Transverse colon (tissue), 4 donors: ENCODE results near the gene SFRP2. TPM values are rescaled to one million over a fixed set of nuclear protein-coding genes. Genes with fewer than 3 reads are reported as not detected.
A peak's percentile ranks its signal among the peaks of the same experiment; 100 is the strongest.

Source experiments
- DNase-seq: peaks from one replicate; pipeline ENCODE4 v3.0.0-alpha.2; 2019
- H3K27ac ChIP-seq, 4 donors: fragments of 200-600 bp; sonication (generic); 2 replicates each; pipeline ENCODE4 v1.5.1; 2016 to 2018; ENCODE audit warnings: inconsistent platforms in 4 of 4
- H3K27me3 ChIP-seq: fragments of 200-600 bp; sonication (generic); 2 replicates; pipeline ENCODE4 v1.5.1; 2017; ENCODE audit warnings: inconsistent platforms
- H3K36me3 ChIP-seq, 4 donors: fragments of 200-600 bp; sonication (generic); 2 replicates each; pipeline ENCODE4 v1.5.1; 2017 to 2019; ENCODE audit warnings: inconsistent platforms in 4 of 4
- H3K4me1 ChIP-seq, 4 donors: fragments of 200-600 bp; sonication (generic); 2 replicates each; pipeline ENCODE4 v1.5.1; 2017 to 2020; ENCODE audit warnings: inconsistent platforms in 4 of 4
- H3K4me3 ChIP-seq, 4 donors: fragments of 200-600 bp; sonication (generic); 1 replicate in 1 of 4; 2 replicates in 3 of 4; pipeline versions ENCODE4 v1.5.1 to v1.6.1; 2017 to 2019; ENCODE audit warnings: inconsistent platforms in 4 of 4
- H3K9me3 ChIP-seq, 2 donors: fragments of 200-600 bp; sonication (generic); 2 replicates each; pipeline ENCODE4 v1.5.1; 2017 to 2019; ENCODE audit warnings: inconsistent platforms in 2 of 2
- CTCF ChIP-seq, 5 experiments: fragments of 200-600 bp in 3 of 5; fragments of 450-650 bp in 2 of 5; sonication (generic) in 3 of 5; IDR thresholded peaks; 1 replicate in 2 of 5; 2 replicates in 3 of 5; pipeline ENCODE4 v1.5.1; 2016 to 2017; ENCODE audit warnings: antibody characterized with exemption in 5 of 5, inconsistent platforms in 3 of 5, mild to moderate bottlenecking in 2 of 5, moderate library complexity in 1 of 5
- EP300 ChIP-seq: sonication (generic); formaldehyde crosslinking; IDR thresholded peaks from one replicate; pipeline ENCODE4 v1.6.1; 2017; ENCODE audit warnings: antibody characterized with exemption, low read depth
- POLR2A ChIP-seq: fragments of 450-650 bp; IDR thresholded peaks from one replicate; pipeline ENCODE4 v1.6.1; 2016; ENCODE audit warnings: antibody characterized with exemption, mild to moderate bottlenecking, moderate library complexity
- POLR2AphosphoS5 ChIP-seq, 3 donors: sonication (generic); formaldehyde crosslinking; IDR thresholded peaks; one replicate each; pipeline ENCODE4 v1.6.1; 2016; ENCODE audit warnings: antibody characterized with exemption in 3 of 3
- WGBS, 2 donors: methylation state at CpG; one replicate each; pipeline ENCODE4 v1.1.5; 2018; ENCODE audit warnings: low coverage in 1 of 2; 5-methylcytosine and 5-hydroxymethylcytosine counted together
- in situ Hi-C, 4 donors: fragments of 200-750 bp; cut with MboI; loops; one replicate each; pipeline versions ENCODE4 v1.15.0 to v1.15.1; 2017; ENCODE audit warnings: low sequenced_read_pairs in 3 of 4, low pct_ligation_motif_present in 1 of 4, low pct_unique_long_range_greater_than_20kb in 1 of 4
- intact Hi-C: fragments of 100-400 bp; cut with DNase I; formaldehyde crosslinking; loops from one replicate; pipeline ENCODE4 v1.15.1; 2023; ENCODE audit warnings: low total_unique reads
- total RNA-seq, 4 donors: library from RNA; depleted of rRNA; stranded (reverse); fragments of >200 nt; gene quantifications; one replicate each; pipeline ENCODE4 v1.1.0, GENCODE V29; 2016

The SFRP2 gene
- total RNA-seq, 4 donors from 2014 or later: 6.4 to 61.7 (median 15.6) TPM

GRCh38 chr4:153798420-153798819 is 9.5 kb upstream of the SFRP2 start:
- in situ Hi-C loops (loop anchor here in 2 of 4 donors (25.0 kb wide), 2 partner anchors 514 to 714 kb away; no protein-coding TSS in a partner anchor), intact Hi-C loops (no loop called here)
- WGBS, 2 donors: 57 to 61% methylated on average over 3 of the region's 3 CpGs

GRCh38 chr4:153794006-153794405 is 5.1 kb upstream of the SFRP2 start:
- in situ Hi-C loops (loop anchor here in 2 of 4 donors (25.0 kb wide), 2 partner anchors 518 to 718 kb away; no protein-coding TSS in a partner anchor), intact Hi-C loops (no loop called here)
- H3K27me3 ChIP-seq: peaks cover 68% of the 10 kb centered on the region
- DNase-seq: no peak
- no peak for TF ChIP-seq POLR2AphosphoS5 (IDR thresholded peaks at IDR 0.05)
- no peak for TF ChIP-seq EP300
- no peak for TF ChIP-seq CTCF (IDR thresholded peaks at IDR 0.05)
- TF ChIP-seq POLR2A: no peak
- H3K9me3 ChIP-seq: no peaks in the 10 kb centered on the region
- peaks cover 1 to 41% (median 28%) of the 10 kb centered on the region in 4 donors for H3K4me1 ChIP-seq
- H3K4me3 ChIP-seq: no peak overlapping the region
- no peak overlapping the region for H3K27ac ChIP-seq
- H3K36me3 ChIP-seq: no peaks in the 10 kb centered on the region
- WGBS, 2 donors: 29 to 45% methylated on average over 3 to 5 of the region's 5 CpGs

More at GRCh38 chr4:153798420-153798819, 9.5 kb upstream of the SFRP2 start:
- Histone ChIP-seq H3K36me3 (no peaks in the 10 kb centered on the region), H3K4me1 (peaks cover 0 to 9% (median 1%) of the 10 kb centered on the region in 4 donors), H3K27me3 (peaks cover 30% of the 10 kb centered on the region), H3K4me3 (no peak overlapping the region), H3K27ac (no peak overlapping the region), H3K9me3 (no peaks in the 10 kb centered on the region)
- TF ChIP-seq POLR2A (no peak), POLR2AphosphoS5 (IDR thresholded peaks at IDR 0.05) (no peak), CTCF (IDR thresholded peaks at IDR 0.05) (no peak), EP300 (no peak)
- no peak for DNase-seq

DNA sequence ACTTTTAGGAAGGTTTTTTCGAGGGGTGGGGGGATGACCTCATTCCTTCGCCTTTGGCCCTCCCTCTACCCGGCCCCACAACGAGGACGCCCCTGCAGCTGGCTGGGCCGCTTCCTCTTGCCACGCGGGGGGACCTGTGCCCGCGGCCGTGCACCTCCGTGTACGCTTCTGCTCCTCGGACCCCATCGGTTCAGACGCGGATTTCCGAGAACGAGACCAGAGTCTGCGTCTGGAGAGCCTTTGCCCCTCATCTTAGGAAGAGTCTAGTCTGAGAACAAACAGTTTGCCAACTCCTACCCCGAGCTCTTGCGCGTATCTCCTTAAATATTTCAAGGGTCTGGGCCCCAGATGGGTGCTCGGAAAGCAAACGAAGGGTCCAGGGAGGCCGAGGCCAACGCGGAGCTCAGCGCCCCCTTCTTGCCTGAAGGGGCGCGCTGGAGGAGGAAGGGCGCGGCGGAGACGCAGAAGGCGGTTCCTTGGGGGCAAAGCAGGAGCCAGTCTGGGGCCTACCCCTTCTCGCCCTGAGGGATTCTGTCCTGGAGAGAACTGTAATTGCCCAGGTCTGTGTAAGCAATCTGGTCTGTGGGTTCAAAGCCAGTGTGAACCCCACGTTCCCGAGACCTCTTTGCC is 3.9 kb upstream of the SFRP2 start:
- Histone ChIP-seq H3K36me3 (no peaks in the 10 kb centered on the region), H3K9me3 (no peaks in the 10 kb centered on the region), H3K4me3 (peak overlapping the region in 2 of 4 donors; percentile 13 to 33), H3K4me1 (peaks cover 9 to 50% (median 33%) of the 10 kb centered on the region in 4 donors), H3K27ac (no peak overlapping the region), H3K27me3 (peaks cover 81% of the 10 kb centered on the region)
- TF ChIP-seq EP300 (no peak), CTCF (IDR thresholded peaks at IDR 0.05) (no peak), POLR2A (no peak)
- no peak for DNase-seq
- WGBS, 2 donors: 16 to 52% methylated on average over 7 to 39 of the region's 39 CpGs
- intact Hi-C loops (no loop called here), in situ Hi-C loops (loop anchor here in 2 of 4 donors (25.0 kb wide), 2 partner anchors 520 to 720 kb away; no protein-coding TSS in a partner anchor)

DNA sequence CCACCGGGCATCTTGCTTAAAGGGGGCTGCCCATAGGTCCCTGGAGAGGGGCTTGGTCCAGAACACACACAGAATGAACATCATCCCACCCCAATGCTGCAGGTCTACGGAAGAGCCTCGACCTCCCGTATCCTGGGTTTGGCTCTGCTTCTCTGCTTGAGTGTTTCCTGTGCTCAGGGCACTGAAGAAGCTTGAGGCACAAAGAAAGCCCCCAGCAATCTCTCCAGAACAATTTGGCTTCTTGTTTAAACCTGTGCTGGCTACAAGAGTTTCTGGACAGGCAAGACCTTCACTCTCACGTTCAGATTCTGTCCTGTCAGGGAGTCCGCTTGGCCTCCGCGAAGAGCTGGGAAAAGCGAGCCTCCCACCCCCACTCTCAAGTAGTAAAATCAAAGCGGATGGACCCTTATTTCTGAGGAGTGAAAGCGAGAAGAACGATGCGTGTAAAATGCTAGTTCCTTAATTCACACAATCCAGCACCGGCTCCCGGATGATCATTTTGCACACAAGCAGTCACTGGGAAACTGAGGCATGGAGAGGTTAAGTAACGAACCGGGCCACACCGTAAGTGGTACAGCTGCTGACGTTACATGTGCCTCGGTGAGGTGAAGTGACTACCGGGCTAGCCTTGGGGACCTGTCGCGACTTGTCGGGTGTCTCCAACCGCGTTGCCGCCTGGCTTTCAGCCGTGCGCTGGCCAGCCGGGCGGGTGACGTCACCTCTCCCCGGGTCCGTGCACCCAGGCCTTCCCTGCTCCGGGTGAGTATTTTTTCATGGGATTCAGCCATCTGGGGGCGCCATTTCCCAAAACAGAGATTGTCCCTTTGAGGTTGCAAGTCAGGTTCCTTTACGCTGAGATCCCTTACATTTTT is 3.1 kb upstream of the SFRP2 start:
- in situ Hi-C loops (loop anchor here in 2 of 4 donors (25.0 kb wide), 2 partner anchors 520 to 720 kb away; no protein-coding TSS in a partner anchor), intact Hi-C loops (no loop called here)
- no peaks in the 10 kb centered on the region for H3K9me3 ChIP-seq
- H3K27ac ChIP-seq: no peak overlapping the region
- DNase-seq: peak; percentile 49
- peaks cover 85% of the 10 kb centered on the region for H3K27me3 ChIP-seq
- peaks cover 9 to 50% (median 33%) of the 10 kb centered on the region in 4 donors for H3K4me1 ChIP-seq
- H3K4me3 ChIP-seq: peak overlapping the region in 2 of 4 donors; percentile 13 to 33
- WGBS, 2 donors: 10 to 38% methylated on average over 4 to 34 of the region's 37 CpGs
- no peaks in the 10 kb centered on the region for H3K36me3 ChIP-seq
- TF ChIP-seq POLR2A: no peak
- peak in 3 of 5 experiments; percentile 8 to 15 (median 15) for TF ChIP-seq CTCF (IDR thresholded peaks at IDR 0.05)
- TF ChIP-seq EP300: no peak
- no peak for TF ChIP-seq POLR2AphosphoS5 (IDR thresholded peaks at IDR 0.05)
